Mesenchymal stem cell (in vitro differentiated cells and primary cell): ENCODE data around the gene TESMIN.
A peak's percentile ranks its signal among the peaks of the same experiment; 100 is the strongest.

Experiments used
- DNase-seq: peaks from one replicate; pipeline ENCODE4 v3.0.0-alpha.2; 2013
- H2AFZ ChIP-seq: one replicate; pipeline ENCODE4 v1.6.1; 2013; ENCODE audit warnings: low read depth, mild to moderate bottlenecking, control low read depth, inconsistent platforms, low read length, moderate library complexity
- H2AK5ac ChIP-seq: 2 replicates; pipeline ENCODE4 v1.6.1; 2013; ENCODE audit warnings: low read length, moderate library complexity, mild to moderate bottlenecking, inconsistent platforms; ENCODE audit not compliant: severe bottlenecking
- H2BK120ac ChIP-seq: one replicate; pipeline ENCODE4 v1.6.1; 2013; ENCODE audit warnings: low read depth, mild to moderate bottlenecking, inconsistent platforms, low read length, moderate library complexity
- H2BK12ac ChIP-seq, 2 experiments: one replicate each; pipeline ENCODE4 v1.6.1; 2013; ENCODE audit warnings: inconsistent platforms in 2 of 2, low read length in 2 of 2, mild to moderate bottlenecking in 2 of 2, moderate library complexity in 2 of 2, control low read depth in 1 of 2
- H2BK15ac ChIP-seq: one replicate; pipeline ENCODE4 v1.6.1; 2013; ENCODE audit warnings: mild to moderate bottlenecking, low read depth, inconsistent platforms; ENCODE audit not compliant: poor library complexity, severe bottlenecking
- H2BK5ac ChIP-seq: 2 replicates; pipeline ENCODE4 v1.6.1; 2013; ENCODE audit warnings: low read depth, mild to moderate bottlenecking, low read length, control low read depth, inconsistent platforms; ENCODE audit not compliant: poor library complexity, severe bottlenecking
- H3K14ac ChIP-seq, 2 experiments: one replicate each; pipeline ENCODE4 v1.6.1; 2013; ENCODE audit warnings: inconsistent platforms in 2 of 2, low read length in 2 of 2, control low read depth in 1 of 2, mild to moderate bottlenecking in 1 of 2, moderate library complexity in 1 of 2
- H3K18ac ChIP-seq, 2 experiments: one replicate each; pipeline ENCODE4 v1.6.1; 2013; ENCODE audit warnings: inconsistent platforms in 2 of 2, low read length in 2 of 2, control low read depth in 1 of 2, low read depth in 1 of 2, mild to moderate bottlenecking in 1 of 2
- H3K23ac ChIP-seq, 2 experiments: one replicate each; pipeline ENCODE4 v1.6.1; 2013; ENCODE audit warnings: inconsistent platforms in 2 of 2, low read length in 2 of 2, mild to moderate bottlenecking in 2 of 2, moderate library complexity in 2 of 2, control low read depth in 1 of 2
- H3K27ac ChIP-seq: 2 replicates; pipeline ENCODE4 v1.5.1; 2013; ENCODE audit warnings: mild to moderate bottlenecking, moderate library complexity, low read length, control low read depth, inconsistent platforms; ENCODE audit not compliant: poor library complexity, severe bottlenecking
- H3K27me3 ChIP-seq, 2 experiments: 2 replicates each; pipeline versions ENCODE4 v1.6.1 to v1.7.0; 2013; ENCODE audit warnings: low read length in 2 of 2, mild to moderate bottlenecking in 2 of 2, moderate library complexity in 2 of 2, control low read depth in 1 of 2, inconsistent platforms in 1 of 2; ENCODE audit not compliant: control insufficient read depth in 1 of 2, insufficient read depth in 1 of 2
- H3K36me3 ChIP-seq, 2 experiments: 2 replicates each; pipeline versions ENCODE4 v1.6.1 to v1.7.0; 2013; ENCODE audit warnings: low read length in 2 of 2, control low read depth in 1 of 2, inconsistent platforms in 1 of 2, low read depth in 1 of 2, mild to moderate bottlenecking in 1 of 2; ENCODE audit not compliant: insufficient read depth in 2 of 2, control insufficient read depth in 1 of 2
- H3K4ac ChIP-seq, 2 experiments: one replicate each; pipeline ENCODE4 v1.6.1; 2013; ENCODE audit warnings: inconsistent platforms in 2 of 2, low read length in 2 of 2, mild to moderate bottlenecking in 2 of 2, moderate library complexity in 2 of 2, control low read depth in 1 of 2, low read depth in 1 of 2
- H3K4me1 ChIP-seq: 2 replicates; pipeline ENCODE4 v1.6.1; 2013; ENCODE audit warnings: low read depth, low read length, control low read depth; ENCODE audit not compliant: control insufficient read depth, insufficient read depth
- H3K4me2 ChIP-seq: 2 replicates; pipeline ENCODE4 v1.6.1; 2013; ENCODE audit warnings: low read length, mild to moderate bottlenecking, inconsistent platforms; ENCODE audit not compliant: poor library complexity, severe bottlenecking
- H3K4me3 ChIP-seq, 2 experiments: 2 replicates each; pipeline versions ENCODE4 v1.5.1 to v1.7.0; 2013; ENCODE audit warnings: low read length in 2 of 2, mild to moderate bottlenecking in 2 of 2, control low read depth in 1 of 2, low read depth in 1 of 2; ENCODE audit not compliant: insufficient read depth in 1 of 2
- H3K79me1 ChIP-seq: replicated peaks from 2 replicates; pipeline ENCODE4 v1.6.1; 2013; ENCODE audit warnings: mild to moderate bottlenecking, control low read depth, low read length, inconsistent platforms; ENCODE audit not compliant: poor library complexity, severe bottlenecking
- H3K9ac ChIP-seq: 2 replicates; pipeline ENCODE4 v1.7.0; 2013; ENCODE audit warnings: mild to moderate bottlenecking, low read length, moderate library complexity
- H3K9me3 ChIP-seq: 2 replicates; pipeline ENCODE4 v1.7.0; 2013; ENCODE audit warnings: mild to moderate bottlenecking, low read length; ENCODE audit not compliant: control insufficient read depth
- H4K8ac ChIP-seq: one replicate; pipeline ENCODE4 v1.6.1; 2013; ENCODE audit warnings: inconsistent platforms, mild to moderate bottlenecking, low read length, moderate library complexity
- H4K91ac ChIP-seq: one replicate; pipeline ENCODE4 v1.6.1; 2013; ENCODE audit warnings: mild to moderate bottlenecking, low read length, inconsistent platforms
- WGBS: methylation state at CpG from one replicate; pipeline ENCODE4 v1.1.7; 2013; ENCODE audit warnings: mixed read lengths; 5-methylcytosine and 5-hydroxymethylcytosine counted together

Gene TESMIN

GRCh38 chr11:68784653-68785052 lies 33.3 kb upstream of the TESMIN start:
- no peak overlapping the region for H3K18ac ChIP-seq
- no peaks in the 10 kb centered on the region for H3K9me3 ChIP-seq
- H3K36me3 ChIP-seq, result peaks cover 51 to 77% of the 10 kb centered on the region in 2 experiments
- peaks cover 1% of the 10 kb centered on the region for H3K4me1 ChIP-seq
- WGBS, result 98% methylated on average over 16 of the region's 16 CpGs
- peak overlapping the region in 1 of 2 experiments; percentile 7 for H3K4me3 ChIP-seq
- no peaks in the 10 kb centered on the region for H3K79me1 ChIP-seq
- no peak overlapping the region for H3K14ac ChIP-seq
- no peak overlapping the region for H2AFZ ChIP-seq
- H2BK120ac ChIP-seq, result no peak overlapping the region
- no peak for DNase-seq
- no peak overlapping the region for H2BK15ac ChIP-seq
- no peak overlapping the region for H3K23ac ChIP-seq
- H3K4ac ChIP-seq, result no peak overlapping the region
- no peak overlapping the region for H2BK5ac ChIP-seq
- no peaks in the 10 kb centered on the region for H3K27me3 ChIP-seq
- no peak overlapping the region for H2AK5ac ChIP-seq
- H3K9ac ChIP-seq, result no peak overlapping the region
- H3K4me2 ChIP-seq, result no peak overlapping the region
- no peak overlapping the region for H4K91ac ChIP-seq
- no peak overlapping the region for H4K8ac ChIP-seq
- no peak overlapping the region for H3K27ac ChIP-seq
- H2BK12ac ChIP-seq, result no peak overlapping the region

- 96% methylated on average over 16 of the region's 16 CpGs for WGBS
These were observed 32.0 kb upstream of the TESMIN start for GRCh38 chr11:68783216-68783821.

GRCh38 chr11:68782711-68783110 lies 31.4 kb upstream of the TESMIN start:
- no peaks in the 10 kb centered on the region for H3K79me1 ChIP-seq
- H3K9me3 ChIP-seq, result no peaks in the 10 kb centered on the region
- H2AK5ac ChIP-seq, result no peak overlapping the region
- no peak overlapping the region for H3K23ac ChIP-seq
- no peak overlapping the region for H3K4me2 ChIP-seq
- H3K4me1 ChIP-seq, result peaks cover 1% of the 10 kb centered on the region
- H2BK5ac ChIP-seq, result no peak overlapping the region
- no peak overlapping the region for H4K8ac ChIP-seq
- H3K18ac ChIP-seq, result no peak overlapping the region
- H2BK12ac ChIP-seq, result no peak overlapping the region
- H2AFZ ChIP-seq, result no peak overlapping the region
- 96% methylated on average over 26 of the region's 26 CpGs for WGBS
- H3K4me3 ChIP-seq, result no peak overlapping the region
- no peak overlapping the region for H3K9ac ChIP-seq
- no peak overlapping the region for H2BK15ac ChIP-seq
- peaks cover 49 to 79% of the 10 kb centered on the region in 2 experiments for H3K36me3 ChIP-seq
- H3K27ac ChIP-seq, result no peak overlapping the region
- no peak overlapping the region for H3K4ac ChIP-seq
- DNase-seq, result no peak
- H4K91ac ChIP-seq, result no peak overlapping the region
- H2BK120ac ChIP-seq, result no peak overlapping the region
- no peak overlapping the region for H3K14ac ChIP-seq
- H3K27me3 ChIP-seq, result no peaks in the 10 kb centered on the region

More at GRCh38 chr11:68783216-68783821, 32.0 kb upstream of the TESMIN start:
- H2AFZ ChIP-seq, result no peak overlapping the region
- no peak for DNase-seq
- no peak overlapping the region for H3K4me2 ChIP-seq
- no peak overlapping the region for H3K4me3 ChIP-seq
- H3K9me3 ChIP-seq, result no peaks in the 10 kb centered on the region
- no peaks in the 10 kb centered on the region for H3K27me3 ChIP-seq
- no peak overlapping the region for H3K23ac ChIP-seq
- no peak overlapping the region for H2AK5ac ChIP-seq
- H3K27ac ChIP-seq, result no peak overlapping the region
- no peak overlapping the region for H4K8ac ChIP-seq
- no peak overlapping the region for H2BK12ac ChIP-seq
- H3K9ac ChIP-seq, result no peak overlapping the region
- no peak overlapping the region for H2BK120ac ChIP-seq
- no peak overlapping the region for H3K4ac ChIP-seq
- no peaks in the 10 kb centered on the region for H3K79me1 ChIP-seq
- peaks cover 51 to 78% of the 10 kb centered on the region in 2 experiments for H3K36me3 ChIP-seq
- H3K14ac ChIP-seq, result no peak overlapping the region
- no peak overlapping the region for H3K18ac ChIP-seq
- no peak overlapping the region for H4K91ac ChIP-seq
- no peak overlapping the region for H2BK15ac ChIP-seq
- peaks cover 1% of the 10 kb centered on the region for H3K4me1 ChIP-seq
- H2BK5ac ChIP-seq, result no peak overlapping the region

DNA sequence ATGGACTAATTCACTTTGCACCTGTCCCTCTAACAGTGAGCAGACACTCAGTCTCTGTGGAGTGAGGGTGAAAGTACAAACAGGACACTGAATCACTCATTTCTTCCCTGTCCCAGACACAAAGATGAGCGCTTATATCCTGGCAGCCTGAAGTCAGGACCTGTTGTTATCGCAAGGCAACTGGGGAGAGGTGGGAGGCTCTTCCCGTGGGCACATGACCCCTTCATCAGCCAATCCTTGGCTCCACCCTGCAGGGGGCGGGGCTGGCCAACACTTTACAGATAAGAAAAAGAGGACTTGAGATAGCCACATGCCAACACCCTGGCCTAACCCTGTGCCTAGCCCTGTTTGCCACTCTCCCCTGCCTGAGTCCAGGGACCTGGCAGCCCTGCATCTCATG lies 29.5 kb upstream of the TESMIN start:
- Histone ChIP-seq H2BK120ac (no peak overlapping the region), H3K4me1 (peaks cover 1% of the 10 kb centered on the region), H3K23ac (no peak overlapping the region), H4K8ac (no peak overlapping the region), H3K27ac (no peak overlapping the region), H3K4me2 (no peak overlapping the region), H3K4me3 (no peak overlapping the region), H3K36me3 (peaks cover 59 to 87% of the 10 kb centered on the region in 2 experiments), H2BK15ac (no peak overlapping the region), H3K14ac (no peak overlapping the region), H2AFZ (no peak overlapping the region), H4K91ac (no peak overlapping the region), H3K9me3 (no peaks in the 10 kb centered on the region), H3K79me1 (no peaks in the 10 kb centered on the region), H3K4ac (no peak overlapping the region), H2BK5ac (no peak overlapping the region), H3K27me3 (no peaks in the 10 kb centered on the region), H2AK5ac (no peak overlapping the region), H2BK12ac (no peak overlapping the region), H3K9ac (no peak overlapping the region), H3K18ac (no peak overlapping the region)
- no peak for DNase-seq
- 72% methylated on average over 4 of the region's 4 CpGs for WGBS
